MM.1S (cell line): ENCODE measurements around the gene GNAT1.

Experiments
- EZH2 ChIP-seq: fragments of 300-600 bp; sonication (generic); optimal IDR thresholded peaks from 2 replicates; pipeline ENCODE3; 2017; ENCODE audit warnings: low read depth, mild to moderate bottlenecking, antibody characterized with exemption, low read length, mixed read lengths
- TF ChIP-seq, protein P1 (sequence below): fragments of 300-600 bp; sonication (generic); IDR thresholded peaks from 2 replicates; pipeline ENCODE4 v1.5.1; 2016; ENCODE audit warnings: antibody characterized with exemption, low read length, mixed read lengths

DNA sequence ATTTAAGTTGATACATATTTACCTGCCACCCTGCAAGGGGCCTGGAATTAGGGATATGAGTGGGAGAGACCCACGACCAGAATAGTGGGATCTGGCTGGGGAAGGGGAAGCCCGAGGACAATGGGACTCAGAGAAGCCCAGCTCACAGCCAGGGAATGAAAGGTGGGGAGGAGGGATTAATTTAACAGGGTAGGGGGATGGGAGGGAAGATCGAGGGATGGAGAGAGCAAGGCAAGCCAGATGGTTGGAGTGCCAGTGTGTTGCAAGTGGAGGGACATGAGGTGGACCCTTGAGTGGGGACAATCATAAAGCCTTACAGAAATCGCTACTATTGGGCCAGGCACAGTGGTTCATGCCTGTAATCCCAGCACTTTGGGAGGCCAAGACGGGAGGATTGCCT lies 40.2 kb downstream of the GNAT1 start:
- TF ChIP-seq, protein P1, sequence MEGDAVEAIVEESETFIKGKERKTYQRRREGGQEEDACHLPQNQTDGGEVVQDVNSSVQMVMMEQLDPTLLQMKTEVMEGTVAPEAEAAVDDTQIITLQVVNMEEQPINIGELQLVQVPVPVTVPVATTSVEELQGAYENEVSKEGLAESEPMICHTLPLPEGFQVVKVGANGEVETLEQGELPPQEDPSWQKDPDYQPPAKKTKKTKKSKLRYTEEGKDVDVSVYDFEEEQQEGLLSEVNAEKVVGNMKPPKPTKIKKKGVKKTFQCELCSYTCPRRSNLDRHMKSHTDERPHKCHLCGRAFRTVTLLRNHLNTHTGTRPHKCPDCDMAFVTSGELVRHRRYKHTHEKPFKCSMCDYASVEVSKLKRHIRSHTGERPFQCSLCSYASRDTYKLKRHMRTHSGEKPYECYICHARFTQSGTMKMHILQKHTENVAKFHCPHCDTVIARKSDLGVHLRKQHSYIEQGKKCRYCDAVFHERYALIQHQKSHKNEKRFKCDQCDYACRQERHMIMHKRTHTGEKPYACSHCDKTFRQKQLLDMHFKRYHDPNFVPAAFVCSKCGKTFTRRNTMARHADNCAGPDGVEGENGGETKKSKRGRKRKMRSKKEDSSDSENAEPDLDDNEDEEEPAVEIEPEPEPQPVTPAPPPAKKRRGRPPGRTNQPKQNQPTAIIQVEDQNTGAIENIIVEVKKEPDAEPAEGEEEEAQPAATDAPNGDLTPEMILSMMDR: no peak
- TF ChIP-seq EZH2: no peak
